Testis (tissue), 2 donors: Measurements from ENCODE around the gene AQP2.
A peak's percentile ranks its signal among the peaks of the same experiment; 100 is the strongest.

Experiments used
- CTCF ChIP-seq, 3 experiments: fragments of 450-650 bp in 2 of 3; fragments of 200-600 bp in 1 of 3; sonication (generic) in 1 of 3; IDR thresholded peaks; one replicate each; pipeline ENCODE4 v1.5.1; 2016 to 2019; ENCODE audit warnings: antibody characterized with exemption in 3 of 3, mild to moderate bottlenecking in 2 of 3, moderate library complexity in 1 of 3
- POLR2A ChIP-seq: fragments of 450-650 bp; IDR thresholded peaks from one replicate; pipeline ENCODE4 v1.6.1; 2017; ENCODE audit warnings: antibody characterized with exemption, mild to moderate bottlenecking, moderate library complexity

GRCh38 chr12:49930515-49931288 lies 19.8 kb upstream of the AQP2 start:
- TF ChIP-seq POLR2A (no peak), CTCF (IDR thresholded peaks at IDR 0.05) (peak in 1 of 3 experiments; percentile 25)
